Stimulated activated naive CD8-positive, alpha-beta T cell treated with anti-CD3 and anti-CD28 coated beads, Interleukin-15, Interleukin-2, amounts not matched to agents 100 ng/mL and 50 ng/mL, for 24 hours (primary cell): ENCODE results near the gene REEP6.
"Not testable (repeated sequence)": the region's sequence is repeated elsewhere in the genome, so short reads cannot be mapped to it uniquely, and the experiment has no call there.

Experiments
- H3K27ac Mint-ChIP-seq: one replicate; pipeline ENCODE4 v1.8.0; 2021; ENCODE audit warnings: mild to moderate bottlenecking, mixed read lengths
- H3K27me3 Mint-ChIP-seq: one replicate; pipeline ENCODE4 v1.8.0; 2021; ENCODE audit warnings: mixed read lengths
- H3K36me3 Mint-ChIP-seq: one replicate; pipeline ENCODE4 v1.8.0; 2021; ENCODE audit warnings: low read depth, mixed read lengths
- H3K4me1 Mint-ChIP-seq: one replicate; pipeline ENCODE4 v1.8.0; 2021; ENCODE audit warnings: low read depth, mixed read lengths
- H3K4me3 Mint-ChIP-seq: one replicate; pipeline ENCODE4 v1.8.0; 2021; ENCODE audit warnings: mild to moderate bottlenecking, mixed read lengths
- H3K9me3 Mint-ChIP-seq: one replicate; pipeline ENCODE4 v1.8.0; 2021; ENCODE audit warnings: mixed read lengths

Gene REEP6

DNA sequence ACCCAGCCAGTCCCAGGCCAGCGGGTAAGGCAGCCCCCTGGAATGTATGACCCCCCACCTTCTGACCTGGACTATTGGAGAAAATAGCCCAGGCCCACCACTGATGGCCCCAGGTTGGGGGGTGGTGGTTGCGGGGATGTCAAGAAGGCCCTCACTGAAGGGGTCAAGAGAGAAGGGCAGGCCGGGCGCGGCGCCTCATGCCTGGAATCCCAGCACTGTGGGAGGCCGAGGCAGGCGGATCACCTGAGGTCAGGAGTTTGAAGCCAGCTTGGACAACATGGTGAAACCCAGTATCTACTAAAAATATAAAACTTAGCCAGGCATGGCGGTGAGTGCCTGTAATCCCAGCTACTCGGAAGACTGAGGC is 23.3 kb downstream of the REEP6 start:
- Mint-ChIP-seq H3K4me1 (peaks cover 7% of the 10 kb centered on the region), H3K27ac (no peak overlapping the region), H3K36me3 (no peaks in the 10 kb centered on the region), H3K4me3 (no peak overlapping the region), H3K27me3 (peaks cover 9% of the 10 kb centered on the region), H3K9me3 (no peaks in the 10 kb centered on the region)

DNA sequence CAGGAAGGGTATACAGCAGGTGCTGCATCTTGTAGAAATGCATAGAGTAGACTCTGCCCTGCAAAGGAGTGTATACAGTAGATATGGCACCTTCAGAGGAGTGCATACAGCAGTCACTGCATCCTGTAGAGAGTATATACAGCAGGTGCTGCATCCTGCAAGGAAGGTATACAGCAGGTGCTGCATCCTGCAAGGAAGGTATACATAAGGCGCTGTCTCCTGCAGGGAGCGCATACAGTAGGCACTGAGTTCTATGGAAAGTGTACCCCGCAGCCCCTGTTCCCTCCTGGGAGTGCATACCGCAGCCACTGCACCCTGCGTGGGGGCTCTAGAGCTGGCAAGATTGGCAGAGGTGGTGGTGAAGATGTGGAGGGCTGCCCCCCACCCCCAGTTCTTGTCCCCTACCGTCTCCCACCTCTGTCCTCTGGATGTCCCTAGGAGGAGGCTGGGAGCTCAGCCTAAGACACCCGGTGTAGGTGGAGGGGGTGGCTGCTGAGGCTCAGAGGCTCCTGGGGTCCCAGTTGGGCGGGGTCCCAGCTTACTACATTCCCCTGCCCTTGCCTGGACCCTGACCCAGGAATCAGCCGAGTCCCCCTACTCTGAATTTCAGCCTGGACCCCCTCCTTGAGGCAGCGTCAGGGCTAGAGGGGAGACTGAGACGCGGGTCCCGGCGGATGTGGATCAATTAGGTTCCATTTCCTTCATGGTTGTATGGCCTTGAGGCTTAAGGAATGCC is 24.2 kb downstream of the REEP6 start:
- Mint-ChIP-seq H3K27me3 (peaks cover 3% of the 10 kb centered on the region), H3K4me3 (no peak overlapping the region), H3K9me3 (no peaks in the 10 kb centered on the region), H3K4me1 (peaks cover 7% of the 10 kb centered on the region), H3K36me3 (no peaks in the 10 kb centered on the region), H3K27ac (no peak overlapping the region)

DNA sequence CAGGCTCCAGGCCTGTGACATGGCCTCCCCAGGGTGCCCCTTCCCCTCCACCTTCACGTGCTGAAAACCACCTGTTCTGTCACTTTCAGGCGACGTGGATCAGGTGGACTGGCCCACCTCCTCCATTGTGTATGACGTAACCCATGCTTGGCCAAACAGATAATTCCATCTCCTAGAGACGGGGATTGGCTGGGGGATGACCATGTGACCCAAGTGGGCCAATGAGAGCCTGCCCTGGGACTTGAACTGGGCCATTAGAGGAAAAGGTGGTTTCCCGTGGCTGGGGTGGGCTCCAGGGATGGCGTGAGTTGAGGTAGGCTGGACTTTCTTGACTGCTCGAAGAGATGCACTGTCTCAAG is 25.4 kb downstream of the REEP6 start:
- H3K27me3 Mint-ChIP-seq, result peaks cover 3% of the 10 kb centered on the region
- H3K36me3 Mint-ChIP-seq, result no peaks in the 10 kb centered on the region
- H3K27ac Mint-ChIP-seq, result peak overlapping the region; percentile 52
- H3K4me3 Mint-ChIP-seq, result no peak overlapping the region
- peaks cover 7% of the 10 kb centered on the region for H3K4me1 Mint-ChIP-seq
- H3K9me3 Mint-ChIP-seq, result no peaks in the 10 kb centered on the region

DNA sequence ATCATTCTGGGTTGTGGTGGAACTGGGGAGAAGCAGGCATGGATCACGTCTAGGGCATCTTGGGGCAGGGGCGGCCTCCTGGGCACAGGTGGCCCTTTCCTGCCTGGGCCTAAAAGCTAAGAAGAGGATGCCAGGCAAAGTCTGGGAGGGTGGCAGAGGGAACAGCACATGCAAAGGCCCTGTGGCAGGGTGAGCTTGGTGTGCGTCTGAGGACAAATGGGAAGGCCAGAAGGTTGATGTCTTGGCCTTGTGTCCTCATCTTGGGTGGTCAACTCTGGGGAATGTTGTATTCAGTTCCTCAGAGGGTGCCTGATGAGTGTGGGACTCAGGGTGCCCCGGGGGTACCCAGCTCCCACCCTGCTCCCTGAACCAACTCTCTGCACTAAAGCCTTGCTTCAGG is 27.5 kb downstream of the REEP6 start:
- H3K4me3 Mint-ChIP-seq, result no peak overlapping the region
- peaks cover 13% of the 10 kb centered on the region for H3K27me3 Mint-ChIP-seq
- H3K36me3 Mint-ChIP-seq, result no peaks in the 10 kb centered on the region
- H3K4me1 Mint-ChIP-seq, result no peaks in the 10 kb centered on the region
- H3K27ac Mint-ChIP-seq, result no peak overlapping the region
- H3K9me3 Mint-ChIP-seq, result no peaks in the 10 kb centered on the region

DNA sequence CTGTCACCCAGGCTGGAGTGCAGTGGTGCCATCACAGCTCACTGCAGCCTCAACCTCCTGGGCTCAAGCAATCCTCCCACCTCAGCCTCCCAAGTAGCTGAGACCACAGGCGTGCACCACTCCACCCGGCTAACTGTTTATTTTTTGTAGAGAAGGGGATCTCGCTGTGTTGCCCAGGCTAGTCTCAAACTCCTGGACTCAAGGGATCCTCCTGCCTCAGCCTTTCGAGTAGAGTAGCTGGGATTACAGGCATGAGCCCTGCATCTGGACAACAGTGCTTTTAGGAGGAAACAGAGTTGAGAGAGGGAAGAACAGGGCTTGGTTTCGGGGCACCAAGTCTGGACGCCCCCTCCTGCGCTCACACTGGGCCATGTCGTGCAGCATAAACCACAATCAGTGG is 28.8 kb downstream of the REEP6 start:
- peaks cover 20% of the 10 kb centered on the region for H3K27me3 Mint-ChIP-seq
- H3K4me1 Mint-ChIP-seq, H3K27ac Mint-ChIP-seq, H3K9me3 Mint-ChIP-seq, H3K4me3 Mint-ChIP-seq, H3K36me3 Mint-ChIP-seq: not testable (repeated sequence)

DNA sequence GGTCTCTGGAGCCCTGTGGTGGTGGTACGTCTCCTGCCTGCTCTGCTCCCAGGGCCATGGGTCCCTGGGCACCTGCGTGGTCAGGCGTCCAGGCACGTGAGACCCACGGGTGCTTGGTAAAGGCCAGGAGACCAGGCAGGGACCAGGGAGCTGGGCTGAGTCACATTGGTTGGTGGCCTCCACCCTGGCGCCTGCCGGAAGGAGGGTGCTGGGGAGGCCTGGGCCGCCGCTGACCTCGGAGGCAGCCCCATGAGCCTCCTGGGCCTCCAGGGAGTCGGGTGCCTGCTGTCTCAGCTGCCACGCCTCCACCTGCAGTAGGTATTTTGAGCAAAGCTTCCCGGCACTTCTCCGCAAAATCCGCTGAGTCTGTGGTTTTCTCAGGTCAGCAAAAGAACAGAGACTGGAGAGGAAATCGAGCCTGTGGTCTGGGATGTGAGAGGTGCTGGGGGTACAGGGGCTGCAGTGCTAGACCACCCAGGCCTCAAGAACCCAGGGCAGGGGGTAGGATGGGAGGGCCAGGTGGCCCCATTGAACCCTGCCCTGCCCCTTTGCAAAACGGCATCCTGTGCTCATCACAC is 29.3 kb downstream of the REEP6 start:
- H3K9me3 Mint-ChIP-seq, result no peaks in the 10 kb centered on the region
- H3K4me1 Mint-ChIP-seq, result peaks cover 6% of the 10 kb centered on the region
- no peaks in the 10 kb centered on the region for H3K36me3 Mint-ChIP-seq
- H3K4me3 Mint-ChIP-seq, result no peak overlapping the region
- no peak overlapping the region for H3K27ac Mint-ChIP-seq
- peaks cover 24% of the 10 kb centered on the region for H3K27me3 Mint-ChIP-seq

DNA sequence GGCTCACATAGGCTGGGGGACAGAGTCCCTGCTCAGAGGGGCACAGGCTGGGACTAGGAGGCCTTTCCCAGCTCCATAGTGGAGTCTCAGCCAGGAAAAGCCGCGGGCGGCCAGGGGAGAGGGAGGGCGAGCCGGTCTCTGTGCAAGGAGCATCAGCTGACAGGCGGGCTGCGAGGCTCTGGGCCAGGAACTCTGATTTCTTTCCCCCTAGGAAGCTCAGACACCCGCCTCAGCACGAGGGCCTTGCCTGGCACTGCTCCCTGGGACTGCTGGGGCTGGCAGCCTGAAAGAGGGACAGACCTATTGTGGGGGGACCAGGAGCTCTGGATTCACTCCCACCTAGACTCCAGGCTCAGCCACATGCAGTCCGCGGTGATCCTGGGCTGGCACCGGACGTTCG is 30.7 kb downstream of the REEP6 start:
- Mint-ChIP-seq H3K36me3 (no peaks in the 10 kb centered on the region), H3K4me3 (no peak overlapping the region), H3K4me1 (peaks cover 6% of the 10 kb centered on the region), H3K27me3 (peaks cover 29% of the 10 kb centered on the region), H3K9me3 (no peaks in the 10 kb centered on the region), H3K27ac (no peak overlapping the region)

DNA sequence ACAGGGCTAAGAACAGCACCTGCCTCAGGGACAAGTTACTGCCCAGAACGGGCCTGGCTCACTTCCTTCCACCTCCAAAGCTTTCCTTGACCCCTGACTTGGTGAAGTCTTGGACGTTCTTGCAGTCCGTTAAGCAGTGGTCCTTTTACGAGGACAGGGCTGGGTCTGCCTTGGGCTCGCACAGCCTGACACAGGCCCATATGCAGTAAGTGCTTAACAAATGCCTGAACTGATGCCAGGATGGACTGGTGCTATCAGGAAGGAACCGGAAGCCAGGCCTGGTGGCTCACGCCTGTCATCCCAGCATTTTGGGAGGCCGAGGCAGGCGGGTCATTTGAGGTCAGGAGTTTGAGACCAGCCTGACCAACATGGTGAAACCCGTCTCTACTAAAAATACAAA is 31.1 kb downstream of the REEP6 start:
- no peaks in the 10 kb centered on the region for H3K9me3 Mint-ChIP-seq
- no peak overlapping the region for H3K27ac Mint-ChIP-seq
- peaks cover 30% of the 10 kb centered on the region for H3K27me3 Mint-ChIP-seq
- no peaks in the 10 kb centered on the region for H3K36me3 Mint-ChIP-seq
- H3K4me1 Mint-ChIP-seq, result peaks cover 6% of the 10 kb centered on the region
- H3K4me3 Mint-ChIP-seq, result no peak overlapping the region

DNA sequence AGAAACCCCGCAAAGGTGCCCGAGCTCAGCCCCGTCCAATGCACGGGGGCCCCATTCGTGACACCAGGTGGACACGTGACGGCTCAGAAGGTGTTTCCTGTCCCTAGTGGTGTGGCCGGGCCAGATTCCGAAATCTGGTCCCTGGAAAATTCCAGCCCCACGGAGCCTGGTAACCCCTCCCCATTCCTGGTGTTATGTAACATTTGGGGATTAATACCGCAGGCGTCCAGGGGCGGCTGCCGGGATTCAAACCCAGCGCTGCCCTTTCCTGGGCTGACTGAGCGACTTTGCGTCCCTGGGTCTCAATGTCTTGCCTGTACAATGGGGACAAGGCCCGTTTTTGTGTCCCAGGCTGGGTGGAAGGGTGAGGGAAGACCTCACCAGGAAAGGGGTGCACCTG is 31.9 kb downstream of the REEP6 start:
- Mint-ChIP-seq H3K9me3 (no peaks in the 10 kb centered on the region), H3K4me3 (no peak overlapping the region), H3K27me3 (peaks cover 36% of the 10 kb centered on the region), H3K27ac (no peak overlapping the region), H3K36me3 (no peaks in the 10 kb centered on the region), H3K4me1 (peaks cover 6% of the 10 kb centered on the region)

DNA sequence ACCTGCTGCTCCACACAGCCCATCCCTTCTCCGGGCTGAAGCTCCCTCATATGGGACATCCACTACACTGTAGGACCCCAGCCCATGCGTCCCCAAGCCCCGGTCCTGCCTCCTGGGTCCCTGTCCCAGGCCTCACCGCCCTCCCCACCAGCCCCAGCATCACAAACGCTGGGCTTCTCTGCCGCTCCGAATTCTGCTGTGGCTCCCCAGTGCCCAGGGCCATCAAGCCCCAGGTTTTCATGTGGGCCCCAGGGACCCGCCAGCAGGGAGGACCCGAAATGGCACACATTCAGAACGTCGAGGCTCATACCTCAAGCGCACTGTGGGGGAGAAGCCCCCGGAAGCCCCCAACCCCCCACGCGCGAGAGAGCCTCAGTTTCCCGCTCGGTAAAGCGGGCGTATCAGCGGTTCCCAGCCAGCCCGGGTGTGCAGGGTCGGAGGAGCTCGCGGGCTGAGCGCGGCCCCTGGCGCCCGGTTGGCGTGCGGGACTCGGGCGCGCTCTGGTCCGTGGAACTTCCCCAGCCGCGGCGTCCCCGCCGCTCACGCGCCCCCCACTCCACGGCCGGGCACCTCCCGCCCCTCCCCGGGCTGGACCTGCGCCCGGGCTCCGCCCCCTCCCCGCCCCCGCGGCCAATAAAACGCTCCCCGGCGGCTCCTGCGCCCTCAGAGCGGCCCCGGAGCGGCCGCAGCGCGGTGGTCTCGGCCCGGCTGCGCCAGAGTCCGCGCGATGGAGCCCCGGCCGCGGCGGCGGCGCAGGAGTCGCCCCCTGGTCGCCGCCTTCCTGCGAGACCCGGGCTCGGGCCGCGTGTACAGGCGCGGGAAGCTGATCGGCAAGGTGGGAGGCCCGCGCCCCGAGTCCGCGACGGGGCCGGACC is 32.7 kb downstream of the REEP6 start, which contains the start of gene PLK5:
PLK5 (plus strand) TSS at position 666 of the 875 bp plus-strand sequence. CDS start 2,920 bp downstream, outside the sequence.
- Mint-ChIP-seq H3K9me3 (no peaks in the 10 kb centered on the region), H3K27me3 (peaks cover 36% of the 10 kb centered on the region), H3K4me3 (no peak within 1 kb of the TSS), H3K4me1 (peaks cover 6% of the 10 kb centered on the region), H3K36me3 (no peaks in the 10 kb centered on the region), H3K27ac (no peak within 1 kb of the TSS)

DNA sequence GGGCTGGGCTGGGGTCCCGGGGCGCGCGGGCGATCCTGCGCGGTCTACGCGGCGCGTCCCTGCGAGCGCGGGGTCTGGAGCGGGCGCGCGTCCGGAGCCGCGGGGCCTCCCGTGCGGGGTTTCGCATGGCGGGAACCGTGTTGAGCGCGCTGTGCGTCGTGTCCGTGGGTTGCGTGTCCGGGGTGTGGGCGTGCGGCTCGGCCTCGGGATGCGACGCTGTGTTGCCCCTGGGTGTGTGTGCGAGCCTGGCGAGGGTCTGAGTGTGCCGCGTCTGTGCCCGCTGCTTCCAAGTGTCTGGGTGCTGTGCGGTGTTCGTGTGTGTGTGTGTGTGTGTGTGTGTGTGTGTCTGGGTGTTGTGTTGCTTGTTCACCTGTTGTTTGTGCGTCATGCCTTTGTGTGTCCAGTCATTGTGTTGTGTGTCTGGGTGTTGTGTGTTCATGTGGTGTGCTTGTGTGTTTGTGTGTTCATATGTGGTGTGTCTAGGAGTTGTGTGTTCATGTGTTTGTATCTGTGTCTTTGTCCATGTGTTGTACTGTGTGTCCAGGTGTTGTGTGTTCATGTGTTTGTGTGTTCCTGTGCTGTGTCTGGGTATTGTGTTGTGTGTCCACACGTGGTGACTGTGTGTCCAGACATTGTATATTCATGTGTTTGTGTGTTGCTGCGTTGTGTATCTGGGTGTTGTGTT is 33.4 kb downstream of the REEP6 start:
- no peak overlapping the region for H3K4me3 Mint-ChIP-seq
- peaks cover 6% of the 10 kb centered on the region for H3K4me1 Mint-ChIP-seq
- H3K36me3 Mint-ChIP-seq, result no peaks in the 10 kb centered on the region
- no peaks in the 10 kb centered on the region for H3K9me3 Mint-ChIP-seq
- peaks cover 36% of the 10 kb centered on the region for H3K27me3 Mint-ChIP-seq
- H3K27ac Mint-ChIP-seq, result no peak overlapping the region

DNA sequence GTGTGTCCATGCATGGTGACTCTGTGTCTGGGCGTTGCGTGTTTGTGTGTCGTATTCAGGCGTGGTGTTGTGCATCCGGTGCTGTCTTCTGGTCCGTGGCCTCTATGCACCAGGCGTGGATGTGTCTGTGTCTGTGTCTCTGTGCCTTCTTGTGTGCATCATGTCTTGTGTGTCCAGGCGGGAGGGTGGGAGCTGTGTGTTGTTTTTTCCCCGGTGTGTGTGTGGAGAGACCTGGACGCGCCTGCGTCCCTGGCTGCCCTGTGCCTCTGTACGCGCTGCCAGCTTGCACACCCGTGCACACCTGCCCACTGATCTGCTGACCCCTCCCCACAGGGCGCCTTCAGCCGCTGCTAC is 34.0 kb downstream of the REEP6 start:
- Mint-ChIP-seq H3K27ac (no peak overlapping the region), H3K4me1 (peaks cover 6% of the 10 kb centered on the region), H3K27me3 (peaks cover 37% of the 10 kb centered on the region), H3K4me3 (no peak overlapping the region), H3K36me3 (no peaks in the 10 kb centered on the region), H3K9me3 (no peaks in the 10 kb centered on the region)

DNA sequence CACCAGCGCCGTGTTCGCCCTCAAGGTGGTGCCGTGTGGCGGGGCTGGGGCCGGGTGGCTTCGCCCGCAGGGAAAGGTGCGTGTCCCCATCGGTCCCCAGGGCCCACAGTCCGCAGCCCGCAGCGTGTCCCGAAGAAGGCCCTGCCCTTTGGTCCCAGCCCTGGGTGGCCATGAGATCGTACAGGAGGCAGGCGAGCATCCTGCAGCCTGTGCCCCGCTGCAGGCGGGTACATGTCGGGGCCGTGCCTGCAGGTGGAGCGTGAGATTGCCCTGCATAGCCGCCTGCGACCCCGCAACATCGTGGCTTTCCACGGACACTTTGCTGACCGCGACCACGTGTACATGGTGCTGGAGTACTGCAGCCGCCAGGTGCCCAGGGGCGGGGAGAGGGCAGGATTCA is 34.4 kb downstream of the REEP6 start:
- Mint-ChIP-seq H3K36me3 (no peaks in the 10 kb centered on the region), H3K9me3 (no peaks in the 10 kb centered on the region), H3K4me3 (no peak overlapping the region), H3K27ac (no peak overlapping the region), H3K27me3 (peaks cover 40% of the 10 kb centered on the region), H3K4me1 (peaks cover 6% of the 10 kb centered on the region)

DNA sequence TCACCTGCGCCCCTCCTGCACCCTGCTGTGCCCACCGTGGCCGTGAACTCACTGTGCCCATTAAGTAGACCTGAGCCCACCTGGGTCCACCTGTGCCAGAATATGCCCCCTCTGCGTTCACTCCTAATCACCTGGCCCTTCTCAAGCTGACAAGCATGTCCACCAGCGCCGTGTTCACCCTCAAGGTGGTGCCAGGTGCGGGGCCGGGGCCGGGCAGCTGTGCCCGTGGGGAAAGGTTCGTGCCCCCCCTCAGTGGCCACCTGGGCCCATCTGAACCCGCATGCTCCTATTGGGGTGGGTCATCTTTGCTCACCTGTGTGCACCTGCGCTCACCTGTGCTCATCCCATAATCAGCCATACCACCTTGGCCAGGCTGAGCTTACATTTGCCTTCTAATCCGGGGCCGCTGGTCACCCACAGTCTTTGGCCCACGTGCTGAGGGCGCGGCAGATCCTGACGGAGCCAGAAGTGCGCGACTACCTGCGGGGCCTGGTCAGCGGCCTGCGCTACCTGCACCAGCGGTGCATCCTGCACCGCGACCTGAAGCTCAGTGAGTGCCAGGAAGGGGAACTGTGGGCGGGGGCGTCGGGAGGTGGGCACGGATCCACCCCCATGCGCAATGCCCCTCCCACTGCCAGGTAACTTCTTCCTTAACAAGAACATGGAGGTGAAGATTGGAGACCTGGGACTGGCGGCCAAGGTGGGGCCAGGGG is 35.2 kb downstream of the REEP6 start:
- H3K4me1 Mint-ChIP-seq, result peaks cover 6% of the 10 kb centered on the region
- no peak overlapping the region for H3K4me3 Mint-ChIP-seq
- no peaks in the 10 kb centered on the region for H3K36me3 Mint-ChIP-seq
- no peak overlapping the region for H3K27ac Mint-ChIP-seq
- no peaks in the 10 kb centered on the region for H3K9me3 Mint-ChIP-seq
- H3K27me3 Mint-ChIP-seq, result peaks cover 40% of the 10 kb centered on the region
